T-helper 9 cell (primary cell): ENCODE results near the gene BBC3.
"Not testable (repeated sequence)": the region's sequence is repeated elsewhere in the genome, so short reads cannot be mapped to it uniquely, and the experiment has no call there.

Experiments
- DNase-seq: peaks from one replicate; pipeline ENCODE4 v3.0.0-alpha.2; 2020

BBC3 gene

GRCh38 chr19:47257411-47258169, 26.6 kb upstream of the BBC3 start:
- no peak for DNase-seq

DNA sequence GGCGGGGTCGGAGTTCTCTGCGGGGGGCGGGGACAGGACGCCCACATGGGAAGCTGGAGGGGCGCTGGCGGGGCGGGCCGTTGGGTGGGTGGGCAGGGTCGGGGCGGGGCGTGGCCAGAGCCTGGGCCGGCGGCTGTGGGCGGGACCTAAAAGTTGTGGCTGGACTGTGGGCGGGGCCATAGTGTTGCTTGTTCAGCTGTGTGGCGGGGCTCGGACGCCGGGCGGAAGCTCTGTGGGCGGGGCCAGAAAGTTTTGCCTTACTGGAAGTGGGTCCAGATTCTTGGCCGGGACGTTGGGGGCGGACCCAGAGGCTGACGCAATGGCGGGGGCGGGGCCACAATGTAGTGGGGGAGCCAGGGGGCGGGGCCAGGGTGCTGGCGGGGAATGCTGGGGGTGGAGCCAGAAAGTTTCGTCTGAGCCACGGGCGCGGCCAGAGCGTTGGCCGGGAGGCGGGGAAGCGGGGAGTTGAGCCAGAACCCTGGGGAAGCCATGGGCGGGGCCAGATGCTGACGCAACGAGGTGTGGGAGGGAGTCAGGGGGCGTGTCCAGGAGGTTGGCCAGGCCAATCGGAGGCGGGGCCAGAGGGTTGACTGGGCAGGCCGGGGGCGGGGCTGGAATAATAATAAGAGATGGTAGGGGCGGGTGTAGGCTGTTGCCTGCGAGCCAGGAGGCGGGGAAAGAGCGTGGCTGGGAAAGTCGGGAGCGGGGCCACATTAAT, 25.9 kb upstream of the BBC3 start:
- DNase-seq = peak; percentile 99

DNA sequence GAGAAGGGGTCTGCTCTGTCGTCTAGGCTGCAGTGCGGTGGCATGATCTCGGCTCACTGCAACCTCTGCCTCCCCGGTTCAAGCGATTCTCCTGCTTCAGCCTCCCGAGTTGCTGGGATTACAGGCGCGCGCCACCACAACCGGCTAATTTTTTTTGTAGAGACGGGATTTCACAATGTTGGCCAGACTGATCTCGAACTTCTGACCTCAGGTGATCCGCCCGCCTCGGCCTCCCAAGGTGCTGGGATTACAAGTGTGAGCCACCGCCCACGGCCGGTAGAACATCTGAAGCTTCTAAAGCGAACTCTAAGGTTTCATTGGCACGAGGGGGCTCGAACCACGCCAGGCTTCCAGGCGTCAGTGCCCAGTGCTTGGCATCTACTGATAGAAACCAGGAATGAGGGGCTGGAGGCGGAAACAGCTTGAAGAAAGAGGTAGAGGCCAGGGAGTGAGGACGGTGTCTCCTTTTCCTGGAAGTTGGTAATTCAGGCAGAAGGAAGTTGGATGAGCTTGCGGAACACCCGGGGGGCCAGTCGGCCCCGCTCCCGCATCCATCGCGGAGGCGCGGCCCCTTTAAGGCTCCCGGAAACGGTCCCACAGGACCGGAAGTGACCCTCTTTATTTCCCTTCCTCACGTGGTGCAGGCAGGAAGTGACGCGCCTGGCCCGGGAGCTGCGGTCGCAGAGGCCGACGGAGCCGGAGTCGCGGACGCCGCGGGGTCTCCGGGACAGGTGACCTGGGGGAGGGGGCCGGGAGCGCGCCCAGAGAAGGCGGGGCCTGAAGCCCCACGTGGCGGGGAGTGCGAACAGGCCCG, 25.1 kb upstream of the BBC3 start, which contains the start of gene CCDC9:
TSS of gene CCDC9 (plus strand) at position 647 of the 814 bp plus-strand sequence. CDS start 1,876 bp downstream, outside the sequence.
- peak; percentile 76 for DNase-seq

- no peak for DNase-seq
Observed at GRCh38 chr19:47253970-47254369, 23.0 kb upstream of the BBC3 start.

DNA sequence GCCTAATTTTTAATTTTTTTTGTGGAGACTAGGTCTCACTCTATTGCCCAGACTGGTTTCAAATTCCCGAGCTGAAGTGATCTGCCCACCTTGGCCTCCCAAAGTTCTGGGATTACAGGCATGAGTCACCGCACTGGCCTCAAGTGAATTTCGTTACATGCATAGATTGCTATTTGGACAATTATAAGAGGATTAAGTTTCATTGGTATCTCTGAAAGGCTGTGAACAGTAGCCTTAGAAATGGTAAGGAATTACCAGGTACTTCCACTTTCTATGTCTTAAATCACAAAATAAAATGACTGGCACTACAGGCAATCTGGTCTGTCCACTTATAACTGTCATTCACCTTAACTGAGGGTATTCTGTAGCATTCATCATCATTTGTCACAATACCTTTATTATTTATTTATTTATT, 22.5 kb upstream of the BBC3 start:
- no peak for DNase-seq

GRCh38 chr19:47253016-47253415, 22.0 kb upstream of the BBC3 start:
- DNase-seq = not testable (repeated sequence)

GRCh38 chr19:47247308-47247990, 16.4 kb upstream of the BBC3 start:
- DNase-seq = peak; percentile 83

DNA sequence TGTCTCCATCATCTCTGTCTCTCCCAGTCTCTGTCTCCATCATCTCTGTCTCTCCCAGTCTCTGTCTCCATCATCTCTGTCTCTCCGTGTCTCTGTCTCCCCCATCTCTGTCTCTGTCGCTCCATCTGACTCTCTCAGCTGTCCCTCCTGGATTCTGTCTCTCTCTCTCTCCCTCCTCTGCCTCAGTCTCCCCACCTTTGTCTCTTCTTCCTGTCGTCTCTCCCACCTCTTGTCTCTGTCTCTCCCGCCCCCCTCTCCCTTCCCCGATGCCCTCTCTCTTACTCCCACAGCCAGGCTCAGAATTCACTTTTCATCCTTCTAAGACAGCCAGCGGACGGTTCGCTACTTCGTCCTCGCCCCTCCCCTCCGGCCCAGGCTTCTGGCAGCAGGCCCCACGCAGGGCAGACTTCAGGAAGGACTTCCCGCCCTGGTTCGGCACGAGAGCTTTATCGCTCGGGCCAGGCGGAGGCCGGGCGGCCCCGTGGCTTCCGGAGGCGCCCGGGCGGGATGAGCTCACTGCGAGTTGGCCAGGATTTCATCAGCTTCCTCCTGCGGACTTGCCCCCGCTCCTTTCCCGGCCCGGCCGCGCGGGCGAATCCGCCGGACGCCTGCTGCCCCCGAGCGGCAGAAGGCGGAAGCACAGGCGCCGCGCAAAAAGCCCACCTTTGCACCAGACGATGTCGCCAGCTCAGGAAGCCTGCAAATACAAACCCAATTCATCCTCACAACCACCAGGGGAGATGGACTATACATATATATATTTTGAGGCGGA, 13.0 kb upstream of the BBC3 start:
- peak; percentile 81 for DNase-seq

DNA sequence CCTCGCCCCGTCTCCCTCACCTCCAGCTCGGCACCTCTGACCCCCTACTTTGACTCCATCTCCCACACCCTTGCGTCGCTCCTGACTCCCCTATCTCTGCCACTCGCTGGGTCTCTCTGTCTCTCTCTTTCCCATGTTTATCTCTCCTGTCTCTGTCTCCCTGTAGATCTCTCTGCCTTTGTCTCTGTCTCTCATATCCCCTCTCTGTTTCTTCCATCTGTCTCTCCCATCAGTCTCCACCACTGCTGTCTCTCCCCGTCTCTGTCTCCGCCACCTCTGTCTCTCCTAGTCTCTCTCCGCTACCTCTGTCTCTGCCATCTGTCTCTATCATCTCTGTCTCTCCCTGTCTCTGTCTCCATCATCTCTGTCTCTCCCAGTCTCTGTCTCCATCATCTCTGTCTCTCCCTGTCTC, 12.4 kb upstream of the BBC3 start:
- no peak for DNase-seq

GRCh38 chr19:47241919-47242577, 11.0 kb upstream of the BBC3 start:
- no peak for DNase-seq

- peak; percentile 94 for DNase-seq
Observed at GRCh38 chr19:47240996-47241918, 10.3 kb upstream of the BBC3 start.

DNA sequence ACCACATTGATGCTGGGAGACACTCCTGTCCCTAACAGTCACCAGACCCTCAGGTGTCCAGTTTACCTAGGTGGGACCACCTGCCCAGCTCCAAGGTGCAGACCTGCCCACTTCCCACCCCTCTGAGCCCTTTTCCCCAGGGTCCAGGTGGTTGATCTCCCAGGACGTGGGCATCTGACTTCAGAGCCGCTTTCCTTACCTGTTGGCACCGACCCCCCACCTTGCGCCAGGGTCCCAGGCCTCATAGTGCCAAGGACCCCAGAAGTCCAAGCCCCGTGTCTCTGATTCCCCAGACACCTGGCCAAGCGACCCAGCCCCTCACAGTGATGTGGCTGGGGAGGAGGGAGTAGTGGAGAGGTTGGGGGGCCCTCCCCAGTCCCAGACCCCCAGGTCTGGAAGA, 9.6 kb upstream of the BBC3 start:
- DNase-seq = no peak

DNA sequence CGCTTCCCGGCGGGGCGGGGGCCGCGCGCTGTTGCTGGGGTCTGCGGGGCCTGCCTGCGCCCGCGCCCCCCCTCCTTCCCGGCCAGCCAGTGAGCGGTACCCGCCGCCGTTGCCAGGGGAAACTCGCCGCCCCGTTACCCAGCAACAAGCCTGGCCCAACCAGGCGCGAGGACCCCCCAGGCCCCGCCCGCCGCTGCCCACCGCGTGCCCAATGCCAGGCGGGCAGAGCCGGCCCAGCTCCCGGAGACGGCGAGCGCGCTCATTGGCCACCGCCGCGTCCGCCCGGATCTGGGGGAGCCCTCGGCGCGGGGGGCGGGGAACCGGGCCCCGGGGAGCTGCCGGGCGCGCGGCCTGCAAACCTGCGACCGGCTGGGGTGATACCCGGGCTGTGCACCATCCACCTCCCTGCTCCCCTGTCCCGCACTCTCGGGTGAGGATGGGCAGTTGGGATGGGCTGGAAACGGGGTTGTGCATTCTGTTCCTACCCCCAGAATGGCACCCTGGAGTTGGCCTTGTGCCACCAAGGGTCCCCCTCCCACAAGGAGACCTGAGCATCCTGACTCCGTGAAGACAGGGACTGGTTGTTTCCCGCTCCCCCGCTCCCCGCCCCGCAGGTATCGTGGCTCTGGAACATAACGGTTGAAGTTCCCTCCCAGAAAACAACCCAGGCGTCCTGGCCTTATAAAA, 8.8 kb upstream of the BBC3 start:
- DNase-seq = peak; percentile 60

GRCh38 chr19:47239152-47239551, 8.2 kb upstream of the BBC3 start:
- DNase-seq = no peak

DNA sequence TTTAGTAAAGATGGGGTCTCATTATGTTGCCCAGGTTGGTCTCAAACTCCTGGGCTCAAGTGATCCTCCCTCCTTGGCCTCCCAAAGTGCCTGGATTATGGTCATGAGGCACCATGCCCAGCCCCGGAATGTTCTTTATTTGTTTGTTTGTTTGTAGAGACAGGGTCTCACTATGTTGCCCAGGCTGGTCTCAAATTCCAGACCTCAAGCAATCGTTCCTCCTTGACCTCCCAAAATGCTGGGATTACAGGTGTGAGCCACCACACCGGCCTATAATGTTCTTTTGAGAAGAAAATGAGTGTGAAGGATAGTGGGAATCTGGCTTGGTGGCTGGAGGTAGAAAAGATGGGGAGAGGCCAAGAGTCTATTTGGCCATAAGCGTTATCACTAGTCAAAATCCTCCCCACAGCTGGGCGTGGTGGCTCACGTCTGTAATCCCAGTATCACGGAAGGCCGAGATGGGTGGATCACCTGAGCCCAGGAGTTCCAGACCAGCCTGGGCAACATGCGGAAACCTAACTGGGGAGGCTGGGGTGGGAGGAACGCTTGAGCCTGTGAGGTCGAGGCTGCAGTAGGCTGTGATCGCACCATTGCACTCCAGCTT, 5.2 kb upstream of the BBC3 start:
- DNase-seq = no peak

GRCh38 chr19:47232422-47233211, 1.6 kb upstream of the BBC3 start:
- no peak for DNase-seq

GRCh38 chr19:47231215-47232054, 436 bp upstream of the BBC3 start:
- DNase-seq = peak; percentile 95
